Central memory CD4-positive, alpha-beta T cell (primary cell): ENCODE measurements around the gene ZDHHC8.

Experiments used
- DNase-seq: peaks from one replicate; pipeline ENCODE4 v3.0.0; 2022

The ZDHHC8 gene

DNA sequence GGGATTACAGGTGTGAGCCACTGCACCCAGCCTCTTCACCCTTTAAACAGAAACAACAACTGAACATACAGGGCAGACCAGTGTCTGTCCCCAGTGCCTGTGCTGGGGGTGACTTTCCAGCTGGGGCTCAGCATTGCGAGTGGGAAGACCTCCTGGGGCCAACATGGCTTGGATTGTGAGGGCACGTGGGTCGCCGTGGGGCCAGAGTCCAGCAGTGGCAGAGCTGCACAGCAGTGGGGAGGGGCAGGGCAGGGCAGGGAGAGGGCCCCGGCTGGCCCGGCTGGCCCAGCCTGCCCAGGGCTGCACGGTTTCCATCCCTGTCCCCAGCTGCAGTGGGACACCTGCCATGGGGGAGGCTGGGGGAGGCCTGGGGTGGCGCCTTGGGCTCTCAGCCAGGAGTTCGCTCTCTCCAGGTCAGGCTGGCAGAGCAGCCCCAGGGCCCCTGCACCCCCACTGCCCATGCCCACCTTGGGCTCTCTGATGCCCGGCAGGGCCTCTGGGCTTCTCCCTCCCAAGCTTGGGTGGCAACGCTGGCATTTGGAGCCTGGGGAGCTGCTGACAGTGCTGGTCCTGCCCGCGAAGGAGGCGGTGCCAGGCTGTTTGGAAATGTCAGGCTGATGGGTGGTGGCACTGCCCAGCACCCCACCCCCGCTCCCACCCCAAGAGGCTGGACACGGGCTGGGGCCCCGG lies 49.7 kb downstream of the ZDHHC8 start:
- no peak for DNase-seq

DNA sequence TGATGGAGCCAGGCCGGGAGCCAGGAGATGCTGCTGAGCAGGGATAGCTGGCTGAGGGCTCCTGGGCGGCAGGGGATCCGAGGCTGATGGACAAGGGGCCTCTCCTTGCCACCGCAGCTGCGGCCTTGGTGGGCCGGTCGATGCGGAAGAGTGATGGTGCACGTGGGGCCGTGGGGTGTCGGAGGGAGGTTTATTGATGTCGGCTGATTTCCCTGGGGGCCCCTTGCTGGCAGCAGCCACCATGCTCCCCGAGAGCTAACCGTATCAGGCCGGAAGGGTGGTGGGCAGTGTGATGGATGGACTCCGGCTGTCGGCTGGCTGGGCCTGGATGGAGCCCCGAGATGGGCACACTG lies 50.3 kb downstream of the ZDHHC8 start:
- no peak for DNase-seq

DNA sequence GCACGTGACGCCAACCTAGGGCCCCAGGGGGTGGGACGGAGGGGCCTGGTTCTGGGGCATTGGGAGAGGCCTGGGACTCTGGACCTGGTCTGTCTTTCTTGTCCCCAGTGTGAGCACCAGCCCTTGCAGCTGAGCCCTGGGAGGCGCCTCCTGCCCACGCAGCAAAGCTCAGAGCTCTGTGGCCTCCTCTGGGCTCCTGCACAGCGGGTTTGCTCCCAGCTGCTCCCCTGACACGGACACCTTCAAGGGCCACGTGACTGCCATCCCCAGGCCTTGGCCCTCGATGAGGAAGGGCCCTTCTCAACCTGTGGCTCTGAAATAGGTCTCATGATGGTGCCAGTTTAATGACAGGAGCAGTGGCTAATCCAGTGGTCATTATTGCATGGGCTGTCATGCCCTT lies 50.8 kb downstream of the ZDHHC8 start:
- no peak for DNase-seq

DNA sequence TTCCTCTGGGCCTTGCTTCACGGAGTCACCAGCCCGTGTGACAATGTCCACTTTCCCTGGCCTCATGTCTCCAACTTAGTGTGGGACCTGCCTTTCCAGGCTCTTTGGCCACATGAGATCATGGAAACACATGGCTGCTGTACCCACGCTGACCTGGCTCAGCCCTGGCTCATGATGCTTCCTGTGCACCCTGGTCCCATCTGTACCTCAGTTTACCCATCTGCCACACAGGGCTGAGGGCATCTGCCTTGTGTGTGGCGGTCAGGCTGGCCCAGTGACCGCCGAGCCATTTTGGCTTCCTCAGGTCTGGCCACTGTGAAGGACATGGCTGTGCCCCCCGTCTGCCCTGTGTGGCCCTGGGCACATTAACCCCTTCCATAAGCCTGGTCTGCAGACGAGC lies 51.5 kb downstream of the ZDHHC8 start:
- no peak for DNase-seq

- no peak for DNase-seq
Observed at GRCh38 chr22:20183823-20184222, 52.2 kb downstream of the ZDHHC8 start.

GRCh38 chr22:20184501-20185165 lies 53.0 kb downstream of the ZDHHC8 start:
- DNase-seq: no peak

DNA sequence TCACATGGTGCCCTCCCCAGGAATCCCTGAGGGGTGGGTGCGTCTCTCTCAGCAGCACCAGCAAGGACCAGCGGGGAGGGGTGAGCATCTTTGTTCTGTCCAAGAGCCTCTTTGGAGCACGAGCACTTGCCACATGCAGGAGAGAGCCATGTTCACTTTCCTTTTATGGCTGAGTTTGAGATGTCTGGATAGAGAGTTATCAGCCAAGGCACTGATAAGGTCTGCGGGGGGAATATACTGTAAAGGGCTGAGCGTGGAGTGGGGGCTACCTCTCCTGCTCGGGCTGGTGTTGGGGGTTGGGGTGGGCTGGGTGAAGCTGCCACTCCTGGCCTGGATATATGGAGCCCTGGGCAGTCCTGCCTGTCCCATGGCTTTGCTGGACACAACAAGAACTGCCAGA lies 54.1 kb downstream of the ZDHHC8 start:
- no peak for DNase-seq

GRCh38 chr22:20186183-20186870 lies 54.7 kb downstream of the ZDHHC8 start:
- DNase-seq: no peak

DNA sequence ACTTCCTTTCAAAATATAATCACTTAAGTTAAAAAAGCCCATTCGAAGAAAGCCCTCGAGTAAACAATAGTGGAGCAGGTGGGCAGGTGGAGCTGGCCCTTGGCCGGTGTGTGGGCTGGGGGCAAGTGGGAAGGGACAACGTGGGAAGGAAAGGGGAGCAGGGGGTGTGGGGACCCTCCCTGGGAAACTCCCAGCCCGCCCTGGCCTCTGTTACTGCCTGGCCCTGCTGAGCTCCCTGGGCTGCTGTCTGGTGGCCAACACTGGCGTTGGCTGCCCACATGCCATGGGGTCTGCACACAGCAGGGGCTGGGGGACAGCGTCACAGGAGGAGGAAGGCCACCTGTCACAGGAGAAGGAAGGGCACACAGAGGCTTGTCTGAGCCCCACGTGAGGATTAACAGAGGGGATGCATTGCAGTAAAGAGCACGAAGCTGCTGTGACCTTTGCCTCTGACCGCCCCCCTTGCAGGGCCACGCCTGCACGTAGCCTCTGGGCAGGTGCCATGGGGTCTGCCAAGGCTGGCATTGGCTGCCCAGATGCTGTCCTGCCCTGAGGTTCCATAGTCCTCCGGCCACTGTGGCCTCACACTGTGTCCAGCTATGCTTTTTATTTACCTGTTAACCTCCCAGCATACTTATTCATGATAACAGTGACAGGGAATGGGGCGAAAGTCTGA lies 55.4 kb downstream of the ZDHHC8 start:
- DNase-seq: no peak

DNA sequence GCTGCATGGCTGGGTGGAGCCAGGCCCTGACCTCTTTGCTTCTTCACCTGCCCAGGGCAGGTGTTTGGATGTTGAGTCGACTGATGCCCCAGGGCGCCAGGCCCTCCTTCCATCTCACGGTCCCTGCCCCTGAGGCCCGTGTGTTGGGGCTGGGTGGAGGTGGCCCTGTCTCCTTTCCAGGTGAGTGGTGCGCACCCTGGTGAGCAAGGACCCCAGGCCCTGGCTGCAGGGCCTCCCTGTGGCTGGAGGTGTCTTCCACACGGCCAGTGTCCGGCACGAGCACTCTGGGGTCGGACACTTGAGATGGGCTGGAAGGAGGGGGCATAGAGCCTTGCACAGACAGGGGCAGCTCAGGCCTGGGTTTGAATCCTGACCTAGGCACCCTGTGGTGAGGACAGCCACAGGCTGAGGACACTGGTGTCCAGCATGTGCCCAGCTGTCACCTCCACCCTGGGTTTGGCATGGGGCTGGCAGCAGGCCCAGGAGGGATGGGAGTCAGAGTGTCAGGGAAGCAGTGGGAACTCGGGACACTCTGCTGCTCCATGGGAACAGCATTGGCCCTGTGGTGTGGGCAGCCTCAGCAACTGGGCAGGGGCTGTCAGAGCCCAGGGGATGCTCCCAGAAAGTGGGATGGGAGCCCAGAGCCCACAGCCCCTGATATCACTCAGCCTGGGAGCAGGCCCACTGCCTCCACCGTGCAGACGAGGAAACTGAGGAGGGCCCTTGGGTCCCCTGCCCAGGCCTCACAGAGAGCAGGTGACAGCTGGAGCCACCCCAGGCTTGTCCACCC lies 56.4 kb downstream of the ZDHHC8 start:
- no peak for DNase-seq

DNA sequence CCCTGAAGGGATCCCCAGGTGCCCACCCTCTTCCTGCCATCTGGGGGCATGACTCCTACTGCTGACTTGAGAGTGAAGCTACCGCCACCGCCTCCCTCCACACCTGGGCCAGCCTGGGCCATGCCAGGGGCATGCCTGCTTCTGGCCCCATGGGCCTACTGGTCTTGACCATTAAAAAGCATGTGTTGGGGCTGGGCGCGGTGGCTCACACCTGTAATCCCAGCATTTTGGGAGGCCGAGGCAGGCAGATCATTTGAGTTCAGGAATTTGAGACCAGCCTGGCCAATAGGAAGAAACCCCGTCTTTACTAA lies 56.9 kb downstream of the ZDHHC8 start:
- no peak for DNase-seq

- DNase-seq: no peak
Observed at GRCh38 chr22:20191000-20191515, 59.5 kb downstream of the ZDHHC8 start.

- no peak for DNase-seq
Observed at GRCh38 chr22:20191803-20192202, 60.2 kb downstream of the ZDHHC8 start.

- no peak for DNase-seq
Observed at GRCh38 chr22:20192293-20192971, 60.8 kb downstream of the ZDHHC8 start.

GRCh38 chr22:20192972-20193760 lies 61.6 kb downstream of the ZDHHC8 start:
- DNase-seq: no peak

GRCh38 chr22:20193761-20194494 lies 62.3 kb downstream of the ZDHHC8 start:
- no peak for DNase-seq

- DNase-seq: no peak
Observed at GRCh38 chr22:20194681-20195593, 63.3 kb downstream of the ZDHHC8 start.

DNA sequence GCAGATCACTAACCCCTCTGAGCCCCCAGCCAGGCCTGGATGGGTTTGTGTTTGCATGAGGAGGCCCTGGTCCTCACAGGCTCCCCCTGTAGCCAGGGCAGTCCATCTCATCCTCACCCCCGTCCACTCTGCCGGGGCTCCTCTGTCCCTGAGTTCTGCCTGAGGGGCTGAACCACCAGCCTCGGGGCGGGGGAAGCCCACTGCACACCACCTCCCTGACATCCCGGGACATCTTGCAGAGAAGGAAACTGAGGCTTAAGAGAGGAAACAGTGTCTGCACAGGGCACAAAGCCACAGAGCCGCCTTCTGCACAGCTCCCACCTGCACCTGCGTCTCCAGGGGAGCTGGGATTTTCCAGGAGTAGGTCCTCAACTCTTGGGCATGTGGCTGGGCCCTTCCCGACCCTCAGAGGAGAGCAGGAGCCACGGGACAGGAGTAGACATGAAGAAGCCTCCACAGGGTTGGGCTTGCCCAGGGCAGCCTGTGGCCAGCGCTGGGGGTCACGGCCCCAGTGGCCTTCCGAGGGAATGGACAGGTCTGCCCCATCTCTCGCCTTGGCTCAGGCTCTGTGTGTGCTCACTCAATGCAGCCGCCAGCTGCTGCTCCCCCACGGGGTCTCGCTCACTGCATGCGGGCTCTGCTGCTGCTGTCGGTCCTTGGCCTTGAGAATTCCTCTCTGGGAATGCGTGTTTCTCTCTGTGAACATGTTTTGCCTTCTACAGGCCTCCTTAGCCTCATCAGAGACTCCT lies 64.7 kb downstream of the ZDHHC8 start:
- no peak for DNase-seq
